ENCODE measurements around the gene RAB3GAP2.
"Not testable (repeated sequence)": the region's sequence is repeated elsewhere in the genome, so short reads cannot be mapped to it uniquely, and the experiment has no call there.

The RAB3GAP2 gene

DNA sequence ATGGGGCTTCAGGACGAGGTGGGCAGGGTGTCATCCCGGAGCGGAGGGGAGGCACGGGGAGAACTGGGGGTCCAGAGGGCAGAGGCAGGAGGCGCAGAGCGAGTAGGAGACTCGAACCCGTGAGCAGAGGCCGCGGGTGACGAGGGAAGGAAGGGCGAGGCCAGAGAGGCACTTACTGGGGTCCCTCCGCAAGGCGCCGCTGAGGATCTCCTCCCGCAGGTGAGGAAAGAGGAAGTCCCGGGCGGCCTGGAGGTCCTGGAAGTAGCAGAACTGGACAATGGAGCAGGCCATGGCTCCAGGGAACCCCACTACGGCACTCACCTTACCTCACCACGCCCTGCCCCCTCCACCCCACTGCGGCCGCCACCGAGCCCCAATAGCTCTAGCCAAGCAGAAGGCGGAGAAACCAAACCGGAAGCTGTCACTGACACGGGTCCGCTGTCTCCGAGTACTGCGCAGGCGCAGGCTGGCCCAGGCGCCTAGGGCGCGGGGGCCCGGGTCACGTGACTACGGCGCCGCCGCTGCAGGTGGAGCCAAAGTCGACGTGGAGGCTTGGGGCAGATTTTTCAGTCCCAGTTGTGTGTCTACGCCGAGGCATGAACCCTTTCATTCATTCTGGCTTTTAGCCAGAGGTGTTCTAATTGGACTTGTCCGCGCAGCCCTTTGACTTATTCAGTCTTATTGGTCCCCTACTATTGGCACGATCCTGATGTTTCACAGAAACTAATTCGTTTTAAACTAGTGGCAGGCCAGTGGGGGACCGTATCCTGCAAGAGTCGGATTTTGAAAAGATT lies at the start of gene RAB3GAP2:
RAB3GAP2 (minus strand) TSS at position 407 of the 794 bp plus-strand sequence; CDS start at position 291, 116 bp downstream.
- peak; percentile 93 for DNase-seq (ENCODE audit: low read depth)

GRCh38 chr1:220321758-220322157 lies 49.5 kb upstream of the RAB3GAP2 start:
- DNase-seq (ENCODE audit: low read depth), result no peak

GRCh38 chr1:220320709-220321108 lies 48.5 kb upstream of the RAB3GAP2 start:
- DNase-seq (ENCODE audit: low read depth), result no peak

- DNase-seq (ENCODE audit: low read depth), result no peak
These were observed 46.4 kb upstream of the RAB3GAP2 start for GRCh38 chr1:220318673-220319072.

DNA sequence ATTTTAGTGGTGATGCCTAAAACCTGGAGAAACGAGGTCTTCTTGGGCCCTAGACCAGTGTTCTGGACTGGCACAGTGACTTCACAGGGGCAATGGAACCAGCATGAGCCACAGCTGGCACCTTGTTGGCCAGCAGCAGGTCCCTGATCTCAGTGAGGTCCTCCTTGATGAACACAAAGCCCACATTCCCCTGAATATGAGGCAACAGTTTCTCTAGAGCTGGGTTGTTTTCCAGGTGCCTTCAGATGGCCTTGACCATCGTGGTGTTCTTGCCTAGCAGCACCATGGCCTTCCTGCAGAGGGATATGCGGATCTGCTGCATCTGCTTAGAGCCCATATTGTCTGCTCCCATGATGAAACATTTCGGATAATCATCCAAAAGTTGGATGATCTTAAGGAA lies 44.9 kb upstream of the RAB3GAP2 start:
- DNase-seq (ENCODE audit: low read depth), result no peak

DNA sequence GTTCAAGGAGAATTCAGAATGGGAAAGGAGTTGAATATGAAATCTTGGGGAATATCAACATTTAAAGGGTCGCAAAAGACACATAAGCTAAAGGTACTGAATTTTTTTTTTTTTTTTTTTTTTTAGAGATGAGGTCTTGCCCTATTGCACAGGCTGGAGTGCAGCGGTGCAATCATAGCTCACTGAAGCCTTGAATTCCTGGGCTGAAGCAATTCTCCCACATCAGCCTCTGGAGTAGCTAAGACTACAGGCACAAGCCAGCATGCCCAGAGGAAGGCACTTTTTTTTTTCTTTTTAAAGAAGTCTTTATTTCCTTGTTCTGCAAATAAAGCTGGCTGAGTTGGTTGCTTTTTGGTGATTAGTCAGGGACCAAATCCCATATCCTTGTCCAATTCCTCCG lies 44.1 kb upstream of the RAB3GAP2 start:
- no peak for DNase-seq (ENCODE audit: low read depth)

- no peak for DNase-seq (ENCODE audit: low read depth)
These were observed 43.0 kb upstream of the RAB3GAP2 start for GRCh38 chr1:220315070-220315839.

DNA sequence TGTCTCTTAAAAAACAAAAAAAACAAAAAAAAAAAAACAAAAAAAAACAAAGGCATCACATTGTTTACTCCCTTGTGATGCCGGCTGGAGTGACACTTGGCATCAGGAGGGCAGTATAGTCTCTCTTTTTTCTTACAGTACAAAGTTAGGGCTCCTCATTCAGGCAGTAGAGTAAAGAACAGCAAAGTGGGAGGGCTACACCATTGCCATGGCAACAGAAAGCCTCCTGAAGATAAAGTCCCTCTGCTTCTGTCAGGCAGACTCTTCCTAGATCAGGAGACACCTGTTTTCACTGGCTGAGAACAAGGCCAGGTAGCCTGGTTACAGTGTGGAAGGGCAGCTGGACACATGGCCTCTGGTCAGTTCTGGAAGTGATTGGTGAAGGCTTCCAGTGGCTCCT lies 41.3 kb upstream of the RAB3GAP2 start:
- DNase-seq (ENCODE audit: low read depth), result no peak

GRCh38 chr1:220310147-220310546 lies 37.9 kb upstream of the RAB3GAP2 start:
- not testable (repeated sequence) for DNase-seq (ENCODE audit: low read depth)

GRCh38 chr1:220307607-220308006 lies 35.4 kb upstream of the RAB3GAP2 start:
- no peak for DNase-seq (ENCODE audit: low read depth)

GRCh38 chr1:220306339-220306738 lies 34.1 kb upstream of the RAB3GAP2 start:
- DNase-seq (ENCODE audit: low read depth), result no peak

DNA sequence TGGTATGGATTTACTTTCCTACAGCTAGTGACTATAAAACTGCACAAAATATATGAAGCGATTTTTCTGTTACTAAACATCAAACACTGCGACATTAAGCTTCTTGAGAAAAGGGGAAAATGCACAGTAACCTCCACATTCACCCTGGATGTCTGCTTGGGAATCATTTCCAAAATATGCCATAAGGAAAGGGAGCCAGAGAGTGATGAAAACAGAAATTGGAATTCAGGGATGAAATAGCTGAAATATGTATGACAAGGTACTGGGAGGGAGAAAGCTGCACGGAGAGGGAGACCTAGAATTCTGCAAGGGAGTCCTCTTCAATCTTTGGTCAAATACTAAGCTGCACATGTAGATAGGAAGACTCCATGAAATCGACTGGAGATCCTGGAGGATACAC lies 31.6 kb upstream of the RAB3GAP2 start:
- no peak for DNase-seq (ENCODE audit: low read depth)

GRCh38 chr1:220301630-220302029 lies 29.4 kb upstream of the RAB3GAP2 start:
- no peak for DNase-seq (ENCODE audit: low read depth)

- peak; percentile 81 for DNase-seq (ENCODE audit: low read depth)
These were observed 28.3 kb upstream of the RAB3GAP2 start for GRCh38 chr1:220300442-220301121.

- DNase-seq (ENCODE audit: low read depth), result no peak
These were observed 27.1 kb upstream of the RAB3GAP2 start for GRCh38 chr1:220299337-220299736.

DNA sequence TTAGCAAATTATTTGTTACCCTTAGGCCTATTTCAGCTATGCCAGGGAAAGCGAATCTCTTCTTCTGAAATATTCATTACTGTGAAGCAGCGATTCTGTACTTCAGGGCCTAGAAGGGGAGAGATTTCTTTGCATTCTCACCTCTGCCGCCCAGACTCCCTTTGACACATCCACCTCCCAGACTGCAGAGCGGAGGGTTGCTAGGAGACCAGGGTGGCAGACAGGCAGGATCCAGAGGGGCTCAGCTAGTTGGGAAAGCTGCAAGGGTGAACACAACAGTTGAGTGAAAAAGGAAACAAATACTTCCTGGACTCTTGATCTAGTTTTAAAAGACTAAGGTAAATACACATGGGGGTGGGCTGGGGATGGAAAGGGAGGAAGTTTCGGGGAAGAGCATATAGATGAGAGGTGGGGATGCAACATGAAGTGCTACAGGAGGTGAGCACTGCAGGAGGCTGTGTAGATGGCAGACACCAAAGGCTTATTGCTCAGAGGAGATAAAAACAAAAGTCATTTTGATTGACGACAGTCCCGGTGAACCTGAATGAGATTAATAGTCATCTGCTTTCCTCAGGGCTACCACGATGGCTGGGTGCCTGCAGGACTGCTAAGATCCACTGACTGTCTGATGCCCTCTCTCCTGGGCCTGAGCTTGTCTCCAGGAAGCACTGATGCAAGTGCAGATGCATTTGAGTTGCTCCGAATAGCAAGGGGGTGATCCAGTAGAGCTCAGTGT lies 26.4 kb upstream of the RAB3GAP2 start:
- no peak for DNase-seq (ENCODE audit: low read depth)

- DNase-seq (ENCODE audit: low read depth), result no peak
These were observed 24.7 kb upstream of the RAB3GAP2 start for GRCh38 chr1:220296981-220297380.

DNA sequence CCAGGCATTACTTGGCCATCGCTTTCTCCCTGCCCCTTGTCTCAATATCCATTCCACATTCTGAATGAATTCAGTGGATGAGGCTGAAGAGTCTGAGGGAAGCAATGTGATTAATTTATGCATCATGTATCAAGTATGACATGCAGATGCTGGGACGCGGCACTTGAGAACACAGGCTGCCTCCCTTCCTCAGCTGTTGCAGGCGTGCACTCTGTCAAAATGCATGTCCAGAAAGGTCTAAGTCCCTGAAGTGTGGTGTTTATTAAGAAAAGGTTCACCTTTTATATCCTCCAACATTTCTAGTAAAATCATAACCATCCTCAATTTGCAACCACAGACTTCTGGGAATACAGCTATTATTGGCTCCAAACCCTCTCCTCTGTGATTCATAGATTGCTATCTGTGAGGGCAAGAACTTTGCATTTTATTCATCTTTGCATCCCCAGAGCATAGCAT lies 22.6 kb upstream of the RAB3GAP2 start:
- peak; percentile 72 for DNase-seq (ENCODE audit: low read depth)

DNA sequence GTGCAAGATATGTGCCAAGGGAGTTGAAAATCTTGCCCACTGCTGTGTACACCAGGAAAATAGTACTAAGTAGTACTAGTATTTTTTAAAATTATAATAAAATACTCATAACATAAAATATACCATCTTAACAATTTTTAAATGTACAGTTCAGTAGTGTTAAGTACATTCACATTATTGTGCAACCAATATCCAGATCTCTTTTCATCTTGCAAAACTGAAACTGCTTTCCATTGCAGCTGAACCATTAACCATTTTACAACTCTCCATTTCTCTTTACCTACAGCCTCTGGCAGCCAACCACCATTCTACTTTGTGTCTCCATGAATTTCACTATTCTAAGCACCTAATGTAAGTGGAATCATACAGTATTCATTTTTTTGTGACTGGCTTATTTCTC lies 19.3 kb upstream of the RAB3GAP2 start:
- DNase-seq (ENCODE audit: low read depth), result no peak

DNA sequence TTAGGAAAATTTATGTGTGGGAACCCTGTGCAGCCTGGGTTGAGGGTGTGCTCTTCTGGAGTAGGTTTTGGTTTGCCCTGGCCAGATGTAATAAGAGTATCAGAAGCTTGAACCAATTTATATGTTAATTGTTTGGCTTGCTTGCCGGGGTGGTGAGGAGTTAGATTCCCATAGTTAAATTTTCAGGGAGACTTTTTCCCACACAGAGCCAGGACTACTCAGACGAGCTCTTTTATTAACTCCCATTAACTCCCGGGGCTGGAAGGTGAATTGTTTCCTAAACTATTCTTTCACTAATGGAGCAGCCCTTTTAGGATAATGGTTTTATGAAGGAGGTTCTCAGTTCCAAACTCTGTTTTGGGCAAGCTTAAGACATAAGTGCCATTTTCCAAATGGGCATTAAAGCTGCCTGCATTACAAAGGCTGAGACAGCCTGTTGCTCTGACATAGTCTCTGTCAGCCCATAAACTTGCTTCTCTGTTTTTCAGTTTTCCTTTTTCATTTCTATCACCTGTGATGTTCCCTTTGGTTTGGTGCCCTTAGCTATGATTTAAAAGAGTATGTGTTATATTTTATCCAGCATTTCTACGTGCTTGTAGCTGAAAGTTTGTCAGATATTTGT lies 18.0 kb upstream of the RAB3GAP2 start:
- DNase-seq (ENCODE audit: low read depth), result no peak

GRCh38 chr1:220287129-220287528 lies 14.9 kb upstream of the RAB3GAP2 start:
- no peak for DNase-seq (ENCODE audit: low read depth)

Measured in ELR (cell line).